AG04450 (cell line): ENCODE results near the gene TMEM259. TPM values are rescaled to one million over a fixed set of nuclear protein-coding genes. Genes with fewer than 3 reads are reported as not detected.
A peak's percentile ranks its signal among the peaks of the same experiment; 100 is the strongest.
"Not testable (repeated sequence)": the region's sequence is repeated elsewhere in the genome, so short reads cannot be mapped to it uniquely, and the experiment has no call there.

Experiments used
- CTCF ChIA-PET: fragments of 300-600, 350-600 bp; formaldehyde crosslinking; extraction: SDS; loops from one replicate; lab custom pipeline; 2022; ENCODE audit warnings: antibody characterized with exemption, inconsistent platforms; lab: Charles Lee
- POLR2A ChIA-PET: fragments of 350-600 bp; formaldehyde crosslinking; extraction: SDS; loops from one replicate; lab custom pipeline; 2021; ENCODE audit warnings: antibody characterized with exemption, inconsistent platforms; lab: Yijun Ruan, JAX
- DNase-seq: peaks from one replicate; pipeline ENCODE4 v3.0.0-alpha.2; 2011; ENCODE audit warnings: low read depth, low spot score
- H3K27ac ChIP-seq: one replicate; pipeline ENCODE4 v1.5.1; 2012; ENCODE audit warnings: low read depth, low read length, control low read depth
- H3K27me3 ChIP-seq: one replicate; pipeline ENCODE4 v1.6.0; 2012; ENCODE audit warnings: low read length; ENCODE audit not compliant: control insufficient read depth, insufficient read depth
- H3K4me3 ChIP-seq: 2 replicates; pipeline ENCODE4 v1.5.1; 2011; ENCODE audit warnings: mild to moderate bottlenecking, low read depth, low read length, control low read depth
- H3K9me3 ChIP-seq: 2 replicates; pipeline ENCODE4 v1.5.1; 2012; ENCODE audit warnings: low read length; ENCODE audit not compliant: control insufficient read depth, insufficient read depth
- polyA plus RNA-seq: library from polyadenylated mRNA; depleted of rRNA; stranded (reverse); fragments of >200 nt; gene quantifications from 2 replicates; pipeline ENCODE4 v1.2.3, GENCODE V29; 2011
- TF ChIP-seq, protein P1 (sequence below): IDR thresholded peaks from 2 replicates; pipeline ENCODE4 v1.5.1; 2011; ENCODE audit warnings: low read depth, low read length, control low read depth, inconsistent platforms

TMEM259 gene
- polyA plus RNA-seq, 1 experiment: 55.8 TPM

DNA sequence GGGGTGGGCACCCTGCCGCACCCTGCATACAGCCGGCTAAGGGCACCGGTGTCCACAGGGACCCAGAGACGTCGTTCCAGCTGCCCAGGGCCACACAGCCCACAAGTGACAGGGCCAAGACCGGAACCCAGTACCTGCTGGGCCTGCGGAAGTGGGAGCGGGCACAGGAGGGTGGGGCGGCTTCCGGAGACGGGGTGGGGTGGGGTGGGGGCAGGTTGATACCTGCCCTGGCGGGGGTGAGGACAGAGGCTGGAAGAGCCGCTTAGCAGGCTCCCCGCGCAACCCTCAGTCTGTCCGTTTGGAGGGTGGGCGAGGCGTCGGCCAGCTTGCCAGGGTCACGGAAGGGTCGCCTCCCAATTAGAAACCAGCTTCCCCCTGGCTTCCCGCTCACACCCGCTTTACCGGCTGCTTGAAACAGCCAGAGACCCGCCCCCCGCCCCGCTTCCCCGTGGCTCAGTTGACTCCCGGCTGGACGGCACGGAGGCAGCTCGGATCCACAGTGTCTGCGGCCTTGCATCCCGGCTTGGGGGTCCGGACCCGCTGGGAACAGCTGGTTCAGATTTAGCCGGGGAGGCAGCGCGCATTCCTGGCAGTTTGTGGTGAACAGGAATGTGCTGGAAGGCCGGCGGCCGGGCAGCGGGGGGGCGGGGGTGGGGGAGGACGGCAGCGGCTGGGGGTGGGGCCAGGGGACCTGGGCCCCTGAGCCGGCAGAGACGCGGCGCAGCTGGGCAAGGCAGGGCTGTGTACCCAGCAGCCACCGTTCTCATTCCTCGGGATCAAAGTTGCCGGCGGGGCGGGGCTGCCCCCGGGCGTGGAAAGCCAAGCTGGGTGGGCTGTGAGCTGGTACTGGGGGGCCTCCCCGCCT is 7.4 kb upstream of the TMEM259 start:
- POLR2A ChIA-PET: interaction anchor here (0.6 to 7.2 kb wide), 13 partner anchors 8 to 1450 kb away, joined by 3 to 126 read pairs (median 5); partner anchors contain the start of genes ABCA7, GPX4 and WDR18
- H3K27ac ChIP-seq: peak overlapping the region; percentile 98
- peak overlapping the region; percentile 89 for H3K4me3 ChIP-seq
- H3K27me3 ChIP-seq: no peaks in the 10 kb centered on the region
- H3K9me3 ChIP-seq: peaks cover 10% of the 10 kb centered on the region; the same call in 1 of the 2 replicates
- DNase-seq: peak; percentile 93
- CTCF ChIA-PET: no interaction called here
- TF ChIP-seq, protein P1, sequence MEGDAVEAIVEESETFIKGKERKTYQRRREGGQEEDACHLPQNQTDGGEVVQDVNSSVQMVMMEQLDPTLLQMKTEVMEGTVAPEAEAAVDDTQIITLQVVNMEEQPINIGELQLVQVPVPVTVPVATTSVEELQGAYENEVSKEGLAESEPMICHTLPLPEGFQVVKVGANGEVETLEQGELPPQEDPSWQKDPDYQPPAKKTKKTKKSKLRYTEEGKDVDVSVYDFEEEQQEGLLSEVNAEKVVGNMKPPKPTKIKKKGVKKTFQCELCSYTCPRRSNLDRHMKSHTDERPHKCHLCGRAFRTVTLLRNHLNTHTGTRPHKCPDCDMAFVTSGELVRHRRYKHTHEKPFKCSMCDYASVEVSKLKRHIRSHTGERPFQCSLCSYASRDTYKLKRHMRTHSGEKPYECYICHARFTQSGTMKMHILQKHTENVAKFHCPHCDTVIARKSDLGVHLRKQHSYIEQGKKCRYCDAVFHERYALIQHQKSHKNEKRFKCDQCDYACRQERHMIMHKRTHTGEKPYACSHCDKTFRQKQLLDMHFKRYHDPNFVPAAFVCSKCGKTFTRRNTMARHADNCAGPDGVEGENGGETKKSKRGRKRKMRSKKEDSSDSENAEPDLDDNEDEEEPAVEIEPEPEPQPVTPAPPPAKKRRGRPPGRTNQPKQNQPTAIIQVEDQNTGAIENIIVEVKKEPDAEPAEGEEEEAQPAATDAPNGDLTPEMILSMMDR: no peak

GRCh38 chr19:1027650-1028061 is 6.7 kb upstream of the TMEM259 start:
- CTCF ChIA-PET: interaction anchor here (1.2 kb wide), 1 partner anchor 37 kb away, joined by 3 read pairs; no protein-coding TSS in a partner anchor
- no peak for DNase-seq
- no peaks in the 10 kb centered on the region for H3K27me3 ChIP-seq
- POLR2A ChIA-PET: interaction anchor here (0.6 to 7.2 kb wide), 8 partner anchors 8 to 276 kb away, joined by 3 to 126 read pairs (median 6); partner anchors contain the start of genes ABCA7, CIRBP, GPX4 and MED16
- peak overlapping the region; percentile 98 for H3K27ac ChIP-seq
- peak overlapping the region; percentile 89 for H3K4me3 ChIP-seq
- TF ChIP-seq, protein P1: no peak
- H3K9me3 ChIP-seq: peaks cover 10% of the 10 kb centered on the region; the same call in 1 of the 2 replicates

DNA sequence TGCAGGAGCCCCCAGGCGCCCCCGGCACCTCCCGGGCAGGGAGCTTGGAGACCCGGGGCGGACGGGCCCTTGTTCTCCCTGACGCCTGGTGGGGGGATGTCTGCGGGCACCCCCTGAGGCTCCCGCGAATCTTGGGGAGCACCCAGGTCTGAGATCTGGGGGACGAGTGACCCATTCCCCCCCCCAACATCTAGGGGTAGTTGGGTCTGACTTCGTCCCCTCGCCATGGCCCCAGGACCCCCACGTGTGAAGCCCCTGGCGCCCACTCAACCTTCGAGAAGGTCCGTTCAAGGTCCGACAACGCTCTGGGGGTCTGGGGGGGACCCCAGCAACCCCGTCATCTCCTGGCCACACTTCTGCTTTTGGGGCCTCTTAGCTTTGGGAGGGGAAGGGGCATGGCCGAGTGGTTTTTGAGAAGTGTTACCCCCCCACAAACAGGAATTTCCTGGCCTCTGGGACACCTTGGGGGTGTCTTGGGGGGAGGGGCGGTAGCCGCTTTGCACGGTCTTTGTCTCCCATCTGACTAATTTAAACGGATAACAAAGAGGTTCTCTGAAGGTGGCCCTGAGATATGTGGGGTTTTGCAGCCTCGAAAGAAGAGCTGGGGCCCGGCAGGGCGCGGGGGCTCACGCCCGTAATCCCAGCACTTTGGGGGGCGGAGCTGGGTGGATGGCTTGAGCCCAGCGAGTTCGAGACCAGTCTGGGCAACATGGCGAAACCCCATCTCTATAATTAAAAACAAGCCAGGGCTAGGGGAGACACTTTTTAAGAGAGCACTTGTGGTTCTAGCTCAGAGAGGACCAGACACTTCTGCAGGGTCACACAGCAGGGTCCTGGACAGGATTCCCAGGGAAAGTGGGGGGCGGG is 6.1 kb upstream of the TMEM259 start:
- no peaks in the 10 kb centered on the region for H3K27me3 ChIP-seq
- TF ChIP-seq, protein P1: no peak
- peak overlapping the region; percentile 98 for H3K27ac ChIP-seq
- peak overlapping the region; percentile 89 for H3K4me3 ChIP-seq
- H3K9me3 ChIP-seq: peaks cover 10% of the 10 kb centered on the region; the same call in 1 of the 2 replicates
- CTCF ChIA-PET: interaction anchor here (0.6 to 1.2 kb wide), 3 partner anchors 38 to 521 kb away, joined by 3 read pairs; no protein-coding TSS in a partner anchor
- POLR2A ChIA-PET: interaction anchor here (0.6 to 7.2 kb wide), 12 partner anchors 10 to 427 kb away, joined by 3 to 126 read pairs (median 4); partner anchors contain the start of genes ABCA7, CIRBP, GPX4 and MED16
- DNase-seq: no peak

DNA sequence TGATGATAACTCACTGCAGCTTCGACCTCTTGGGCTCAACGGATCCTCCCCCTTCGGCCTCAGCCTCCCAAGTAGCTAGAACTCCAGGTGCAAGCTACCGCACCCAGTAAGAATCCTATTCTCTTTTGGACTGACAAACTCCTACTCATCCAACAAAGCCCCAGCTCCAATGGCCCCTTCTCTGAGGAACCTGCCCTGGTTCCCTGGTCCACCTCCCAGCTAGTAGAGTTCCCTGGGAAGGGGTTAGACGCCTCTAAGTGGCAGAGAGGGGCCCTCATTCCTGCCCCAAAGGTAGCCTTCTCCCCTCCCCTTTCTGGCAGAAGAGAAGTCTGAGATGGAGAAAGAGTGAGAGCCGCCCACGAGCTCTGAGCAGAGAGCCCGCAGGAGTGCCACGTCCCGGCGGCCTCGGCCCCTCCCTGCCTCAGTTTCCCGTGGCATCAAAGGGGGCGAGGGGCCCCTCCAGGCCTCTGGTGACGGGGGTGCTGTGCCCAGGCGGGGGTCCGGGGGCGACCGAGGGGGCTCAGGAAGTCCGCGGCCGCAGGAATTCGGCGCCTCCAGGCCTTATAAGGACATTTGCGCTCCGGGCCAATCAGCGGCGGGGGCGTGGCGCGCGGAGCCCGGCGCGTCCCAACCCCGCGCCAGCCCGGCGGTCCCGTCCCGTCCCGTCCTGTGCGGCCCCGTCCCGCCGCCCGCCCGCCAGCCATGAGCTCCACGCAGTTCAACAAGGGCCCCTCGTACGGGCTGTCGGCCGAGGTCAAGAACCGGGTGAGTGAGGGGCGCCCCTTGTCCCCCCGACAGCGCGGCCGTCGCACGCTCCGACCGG is 5.2 kb upstream of the TMEM259 start, which contains the start of gene CNN2:
CNN2 (plus strand) TSS at position 649 of the 823 bp plus-strand sequence; CDS start at position 703, 54 bp downstream.
- TF ChIP-seq, protein P1: no peak
- ChIA-PET POLR2A (interaction anchor here (0.6 to 7.2 kb wide), 12 partner anchors 9 to 428 kb away, joined by 3 to 126 read pairs (median 4); partner anchors contain the start of genes ABCA7, CIRBP, GPX4 and MED16), CTCF (interaction anchor here (0.6 to 1.0 kb wide), 2 partner anchors 218 to 520 kb away, joined by 3 read pairs; no protein-coding TSS in a partner anchor)
- no peaks in the 10 kb centered on the region for H3K27me3 ChIP-seq
- DNase-seq: no peak
- H3K27ac ChIP-seq: peak within 1 kb of the TSS; percentile 98
- H3K4me3 ChIP-seq: peak within 1 kb of the TSS; percentile 89
- H3K9me3 ChIP-seq: peaks cover 10% of the 10 kb centered on the region; the same call in 1 of the 2 replicates

GRCh38 chr19:1025080-1025479 is 4.2 kb upstream of the TMEM259 start:
- peaks cover 10% of the 10 kb centered on the region; the same call in 1 of the 2 replicates for H3K9me3 ChIP-seq
- H3K27me3 ChIP-seq, H3K27ac ChIP-seq, DNase-seq, CTCF ChIA-PET, H3K4me3 ChIP-seq: not testable (repeated sequence)
- POLR2A ChIA-PET: interaction anchor here (0.7 to 7.2 kb wide), 4 partner anchors 8 to 244 kb away, joined by 5 to 126 read pairs (median 10); partner anchors contain the start of genes ABCA7 and CIRBP

DNA sequence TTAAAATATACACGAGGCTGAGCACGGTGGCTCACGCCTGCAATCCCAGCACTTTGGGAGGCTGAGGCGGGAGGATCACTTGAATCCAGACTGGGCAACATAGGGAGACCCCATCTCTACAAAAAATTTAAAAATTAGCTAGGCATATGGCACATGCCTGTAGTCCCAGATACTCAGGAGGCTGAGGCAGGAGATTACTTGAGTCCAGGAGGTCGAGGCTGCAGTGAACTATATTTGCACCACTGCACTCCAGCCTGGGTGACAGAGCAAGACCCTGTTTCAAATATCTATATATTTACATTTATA is 2.9 kb upstream of the TMEM259 start:
- H3K27me3 ChIP-seq, DNase-seq, H3K27ac ChIP-seq, H3K4me3 ChIP-seq, POLR2A ChIA-PET, CTCF ChIA-PET: not testable (repeated sequence)
- peaks cover 10% of the 10 kb centered on the region; the same call in 1 of the 2 replicates for H3K9me3 ChIP-seq
